SK-N-MC (cell line): ENCODE data around the gene C9orf152.

Source experiments
- EZH2 ChIP-seq: fragments of 200-600 bp; sonication (generic); IDR thresholded peaks from one replicate; pipeline ENCODE4 v1.6.1; 2017; ENCODE audit warnings: antibody characterized with exemption
- POLR2AphosphoS5 ChIP-seq: IDR thresholded peaks from 2 replicates; pipeline ENCODE4 v1.6.1; 2012; ENCODE audit warnings: mild to moderate bottlenecking, low read depth, low read length, borderline replicate concordance

GRCh38 chr9:110249603-110250002 is 41.6 kb upstream of the C9orf152 start:
- TF ChIP-seq POLR2AphosphoS5 (no peak), EZH2 (no peak)
